NT2/D1 (cell line): Measurements from ENCODE around the gene TMEM52.

Source experiments
- SUZ12 ChIP-seq: IDR thresholded peaks from 2 replicates; pipeline ENCODE4 v1.6.1; 2011; ENCODE audit not compliant: insufficient read length, insufficient read depth; ENCODE audit errors: extremely low read depth
- YY1 ChIP-seq: IDR thresholded peaks from 2 replicates; pipeline ENCODE4 v1.6.1; 2011; ENCODE audit not compliant: insufficient read length, insufficient read depth
- ZNF274 ChIP-seq: IDR thresholded peaks from 2 replicates; pipeline ENCODE4 v1.6.1; 2011; ENCODE audit warnings: mild to moderate bottlenecking, low read depth, low read length

GRCh38 chr1:1919304-1920056 is 401 bp upstream of the TMEM52 start:
- TF ChIP-seq YY1 (no peak), ZNF274 (no peak), SUZ12 (no peak)
